HG03565 (cell line): ENCODE results near the gene BMPR1A.
"Not testable (repeated sequence)": the region's sequence is repeated elsewhere in the genome, so short reads cannot be mapped to it uniquely, and the experiment has no call there.

Source experiments
- ATAC-seq: cut with Tn5 transposase; IDR thresholded peaks from one replicate; pipeline ENCODE4 v1.9.1; 2021; ENCODE audit warnings: mild to moderate bottlenecking, moderate library complexity; ENCODE audit not compliant: unreplicated experiment

Gene BMPR1A

DNA sequence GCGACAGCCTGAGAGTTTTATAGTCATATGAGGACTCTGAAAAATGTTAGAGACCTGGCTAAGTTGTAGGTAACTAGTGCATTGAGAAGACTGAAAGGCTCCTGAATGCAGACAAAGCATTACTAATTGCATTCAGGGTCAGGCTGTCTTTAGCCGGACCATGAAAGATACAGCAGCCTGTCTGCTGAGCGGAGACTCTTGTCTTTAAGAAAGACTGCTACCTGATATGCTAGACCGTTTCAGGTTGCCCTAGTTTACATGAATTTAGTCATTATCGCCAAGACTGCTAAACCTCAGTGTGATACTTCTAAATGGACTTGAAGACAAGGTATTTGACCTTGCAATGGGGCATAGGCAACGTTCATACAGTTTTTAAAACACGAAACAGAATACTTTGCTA, 81.2 kb downstream of the BMPR1A start:
- ATAC-seq: no peak

DNA sequence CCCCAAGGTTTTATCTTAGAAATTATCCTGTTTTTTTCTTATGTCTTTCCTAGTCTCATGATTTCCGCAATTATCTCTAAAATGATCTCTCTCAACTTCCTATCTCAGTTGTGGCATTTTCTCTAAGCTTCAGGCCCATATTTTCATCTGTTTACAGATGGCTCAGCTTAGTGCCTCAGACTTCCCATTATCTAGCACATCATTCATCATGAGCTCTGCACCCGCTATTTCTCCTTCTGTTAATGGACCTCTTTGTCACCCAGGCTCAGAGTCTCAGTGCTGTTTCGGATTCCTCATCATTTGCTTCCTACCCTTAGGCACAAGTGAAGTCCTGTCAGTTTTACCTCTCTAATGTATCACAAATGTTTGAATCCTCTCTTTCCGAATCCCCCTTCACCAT, 84.1 kb downstream of the BMPR1A start:
- no peak for ATAC-seq

DNA sequence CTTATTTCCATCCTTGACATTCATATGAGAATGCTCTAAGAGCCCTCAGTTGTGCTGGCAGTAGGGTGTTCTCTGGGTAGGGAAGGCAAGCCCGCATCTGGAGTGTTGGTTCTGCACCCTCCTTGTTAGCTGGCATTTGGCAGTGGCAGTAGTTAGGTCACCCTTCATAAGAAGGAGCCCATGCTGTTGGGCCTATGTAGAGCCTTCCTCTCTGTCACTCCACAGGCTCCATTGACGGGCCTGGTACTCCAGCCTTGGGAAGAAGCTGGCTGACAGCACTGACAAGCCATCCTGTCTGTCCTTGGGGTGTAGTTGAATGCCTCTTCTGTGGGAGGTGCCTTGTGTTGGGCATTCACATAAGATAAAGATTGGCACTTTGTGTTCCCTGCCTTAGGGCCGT, 89.7 kb downstream of the BMPR1A start:
- no peak for ATAC-seq

DNA sequence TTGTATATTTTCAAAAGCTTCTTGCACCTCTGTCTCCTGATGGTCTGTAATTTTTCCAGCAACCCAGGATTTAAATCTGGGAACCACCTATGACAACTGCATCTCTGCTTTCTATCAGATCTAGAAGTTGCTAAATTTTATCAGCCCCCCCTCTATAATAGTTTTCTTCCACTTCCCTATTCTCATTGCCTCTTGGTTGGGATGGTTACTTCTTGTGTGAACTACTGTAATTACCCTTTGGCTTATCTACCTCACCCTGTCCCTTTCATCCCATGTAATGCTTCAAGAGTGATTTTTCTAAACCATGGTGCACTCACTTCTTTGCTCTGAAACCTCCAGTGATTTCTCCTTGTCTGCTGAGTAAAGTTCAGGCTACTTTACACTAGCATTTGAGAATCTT, 92.3 kb downstream of the BMPR1A start:
- no peak for ATAC-seq

DNA sequence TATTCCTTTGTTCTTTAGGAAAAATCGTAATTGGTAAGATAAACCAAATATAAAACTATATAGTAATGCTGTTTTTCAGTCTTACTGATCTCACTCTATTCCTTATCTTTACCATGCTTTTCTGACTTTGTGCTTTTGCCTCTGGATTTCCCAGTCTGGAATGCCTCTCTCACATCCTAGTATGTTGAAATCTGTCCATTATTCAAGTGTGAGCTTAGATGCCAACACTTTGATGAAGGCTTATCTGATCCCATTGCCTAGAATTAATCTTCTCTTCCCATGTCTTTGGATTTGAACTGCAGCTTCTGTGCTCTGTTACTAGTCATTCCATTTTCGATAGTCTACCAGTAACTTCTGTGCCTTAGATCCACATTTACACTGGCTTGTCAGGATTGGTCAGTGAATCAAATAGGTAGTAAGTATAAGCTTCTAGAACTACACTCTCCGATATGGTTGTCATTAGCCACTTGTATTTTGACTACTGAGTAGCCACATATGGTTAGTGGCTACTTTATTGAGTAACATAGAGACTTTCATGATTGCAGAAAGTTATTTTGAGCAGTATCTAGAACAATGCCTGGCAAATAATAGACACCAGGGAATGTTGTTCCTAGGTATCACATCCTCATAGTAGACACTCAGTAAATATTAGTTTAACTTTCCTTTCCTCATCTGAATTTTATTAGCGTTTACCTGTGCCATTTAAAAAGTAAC, 92.9 kb downstream of the BMPR1A start:
- peak; percentile 89 for ATAC-seq

DNA sequence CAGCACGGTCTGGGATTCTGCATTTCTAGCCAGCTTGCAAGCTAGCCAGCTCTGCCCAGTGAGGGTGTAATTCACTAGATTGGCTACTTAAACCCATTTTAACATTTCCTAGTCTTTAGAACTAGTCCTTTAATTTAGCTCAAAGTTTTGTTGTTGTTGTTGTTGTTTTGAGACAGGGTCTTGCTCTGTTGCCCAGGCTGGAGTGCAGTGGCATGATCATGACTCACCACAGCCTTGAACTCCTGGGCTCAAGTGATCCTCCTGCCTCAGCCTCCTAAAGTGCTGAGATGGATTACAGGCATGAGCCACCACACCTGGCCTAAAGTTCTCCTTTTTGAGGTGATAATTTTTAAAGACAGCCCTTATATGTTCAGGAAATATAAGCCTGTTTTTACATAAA, 94.1 kb downstream of the BMPR1A start:
- ATAC-seq: no peak

DNA sequence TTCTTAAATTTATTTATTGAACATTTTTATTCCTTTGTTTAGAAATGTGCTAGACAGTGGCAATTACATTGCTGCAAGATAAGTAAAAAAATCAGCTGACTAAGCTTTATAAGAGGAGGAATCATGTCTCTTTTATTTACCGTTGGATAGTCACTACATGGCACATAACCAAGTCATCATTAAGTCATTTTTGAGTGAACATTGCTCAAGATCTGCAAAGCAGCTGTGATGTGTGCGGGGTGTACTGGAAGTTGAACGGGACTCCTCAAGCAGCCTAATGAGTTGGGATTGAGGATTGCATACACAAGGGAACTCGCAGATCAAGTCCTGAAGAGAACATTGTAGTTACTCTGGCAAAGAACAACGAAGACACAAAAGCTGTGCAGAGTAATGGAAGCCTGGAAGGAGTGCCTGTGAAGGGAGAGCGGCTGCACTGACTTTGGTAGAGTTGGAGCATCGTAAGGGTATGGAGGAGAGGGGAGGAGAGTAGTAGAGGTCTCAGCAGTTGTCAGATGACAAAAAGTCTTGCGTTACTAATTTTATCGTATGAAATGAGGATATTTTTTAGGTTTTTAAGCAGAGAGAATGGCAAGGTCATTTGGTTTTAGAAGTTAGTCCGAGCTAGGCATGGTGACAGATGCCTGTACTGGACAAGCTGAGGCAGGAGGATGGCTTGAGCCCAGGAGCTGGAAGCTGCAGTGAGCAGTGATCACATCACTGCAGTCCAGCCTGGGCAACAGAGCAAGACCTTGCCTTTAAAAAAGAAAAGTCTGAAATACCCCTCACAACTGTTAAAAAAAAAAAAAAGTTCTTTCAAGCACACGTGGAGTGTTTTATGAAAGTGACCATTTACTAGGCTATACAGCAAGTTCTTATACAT, 95.1 kb downstream of the BMPR1A start:
- ATAC-seq: no peak

DNA sequence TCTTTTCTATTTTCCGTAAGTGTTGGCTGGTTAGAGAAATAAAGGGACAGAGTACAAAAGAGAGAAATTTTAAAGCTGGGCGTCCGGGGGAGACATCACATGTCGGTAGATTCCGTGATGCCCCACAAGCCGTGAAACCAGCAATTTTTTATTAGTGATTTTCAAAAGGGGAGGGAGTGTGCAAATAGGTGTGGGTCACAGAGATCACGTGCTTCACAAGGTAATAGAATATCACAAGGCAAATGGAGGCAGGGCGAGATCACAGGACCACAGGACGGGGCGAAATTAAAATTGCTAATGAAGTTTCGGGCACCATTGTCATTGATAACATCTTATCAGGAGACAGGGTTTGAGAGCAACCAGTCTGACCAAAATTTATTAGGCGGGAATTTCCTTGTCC, 97.2 kb downstream of the BMPR1A start:
- not testable (repeated sequence) for ATAC-seq

DNA sequence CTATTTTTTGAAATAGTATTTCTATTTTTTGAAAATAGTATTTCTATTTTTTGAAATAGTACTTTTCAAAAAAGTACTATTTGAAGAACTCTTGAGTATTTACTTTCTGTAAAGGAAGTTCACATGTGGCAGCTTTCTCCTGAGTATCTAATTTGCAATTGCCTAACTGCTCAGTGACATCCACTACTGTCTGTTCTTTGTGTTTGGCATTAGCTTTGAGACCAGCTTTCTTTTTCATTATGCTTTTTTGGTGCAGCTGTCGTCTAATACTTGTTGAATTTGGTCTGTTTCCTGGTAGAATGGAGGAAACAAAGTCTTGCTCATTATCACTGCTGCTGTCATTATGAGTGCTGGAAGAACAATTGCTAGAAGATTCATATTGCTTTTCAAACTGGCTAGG, 99.1 kb downstream of the BMPR1A start:
- no peak for ATAC-seq

DNA sequence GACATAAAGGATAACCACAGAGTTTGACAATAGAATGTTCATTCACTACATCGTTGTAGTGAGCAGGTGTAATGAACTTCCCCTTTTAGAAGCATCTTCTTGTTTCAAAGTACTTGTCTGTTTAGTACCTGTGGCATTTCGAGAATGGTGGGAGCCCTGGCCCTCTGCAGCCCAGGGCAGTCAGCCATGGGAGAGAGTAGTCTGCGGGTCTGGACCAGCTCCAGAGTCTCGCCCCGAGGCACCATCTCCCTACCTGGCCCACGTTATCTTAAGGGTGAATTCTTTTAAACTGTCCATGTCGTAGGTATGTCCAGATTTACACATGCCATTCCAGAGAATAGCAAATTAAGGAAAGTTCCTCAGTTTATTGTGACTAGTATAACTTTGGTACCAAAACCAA, 99.7 kb downstream of the BMPR1A start:
- ATAC-seq: no peak

DNA sequence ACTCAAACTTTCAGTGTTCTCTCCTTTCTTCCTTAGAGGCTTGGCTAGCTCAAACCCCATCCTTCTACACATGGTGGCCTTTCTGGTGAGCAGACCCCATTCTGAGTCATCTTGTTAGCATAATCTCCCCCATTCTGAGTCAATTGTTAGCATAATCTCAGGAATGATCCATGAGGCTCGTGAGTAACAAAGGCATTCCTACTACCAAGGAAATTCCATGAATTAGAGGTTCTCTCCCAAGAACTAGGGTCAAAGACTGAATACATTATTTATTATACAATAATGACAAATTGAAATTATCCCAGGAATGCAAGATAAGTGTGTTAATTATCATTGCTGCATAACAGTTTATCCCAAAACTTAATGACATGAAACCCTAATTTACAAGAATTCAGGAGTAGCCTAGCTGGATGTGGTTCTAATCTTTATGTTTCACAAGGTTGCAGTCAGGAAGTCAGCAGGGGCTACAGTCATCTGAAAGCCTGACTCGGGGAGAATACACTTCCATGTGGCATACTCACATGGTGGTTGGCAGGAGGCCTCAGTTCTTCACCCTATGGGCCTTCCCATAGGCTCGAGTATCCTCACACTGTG, 100.8 kb downstream of the BMPR1A start:
- ATAC-seq: no peak

DNA sequence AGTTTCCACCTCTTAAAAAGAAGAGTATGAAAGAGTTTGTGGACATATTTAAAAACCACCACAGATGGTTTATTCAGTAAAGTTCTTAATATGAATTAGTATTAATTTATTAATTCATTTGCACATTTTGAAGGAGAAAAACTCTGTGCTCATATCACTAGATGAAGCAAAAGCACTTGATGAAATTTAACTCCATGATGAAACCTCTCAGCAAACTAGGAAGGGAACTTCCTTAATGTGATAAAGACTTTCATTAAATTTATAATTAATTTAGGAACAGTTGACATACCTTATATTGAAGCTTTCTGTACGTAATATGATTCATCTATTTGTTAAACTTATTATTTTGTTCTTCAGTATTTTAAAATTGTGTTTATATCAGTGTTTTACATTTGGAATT, 101.6 kb downstream of the BMPR1A start:
- no peak for ATAC-seq

DNA sequence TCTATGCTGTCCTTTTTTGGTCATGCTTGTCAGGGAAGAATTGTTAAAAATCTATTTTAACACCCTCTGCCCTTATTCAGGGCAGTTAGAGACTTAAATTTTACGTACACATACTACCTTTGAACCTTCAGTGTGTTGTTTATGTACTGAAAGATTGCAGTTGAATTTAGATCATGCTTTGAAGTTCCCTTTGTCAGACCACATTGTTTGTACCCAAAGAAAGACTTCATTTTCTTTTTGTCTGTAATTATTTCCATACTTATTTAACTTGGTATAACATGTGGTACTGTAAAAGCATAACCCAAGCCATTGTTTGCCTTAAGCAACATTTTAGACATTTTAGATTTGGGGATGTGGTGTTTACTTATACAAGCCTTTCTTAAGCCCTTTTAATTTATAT, 104.9 kb downstream of the BMPR1A start:
- no peak for ATAC-seq

DNA sequence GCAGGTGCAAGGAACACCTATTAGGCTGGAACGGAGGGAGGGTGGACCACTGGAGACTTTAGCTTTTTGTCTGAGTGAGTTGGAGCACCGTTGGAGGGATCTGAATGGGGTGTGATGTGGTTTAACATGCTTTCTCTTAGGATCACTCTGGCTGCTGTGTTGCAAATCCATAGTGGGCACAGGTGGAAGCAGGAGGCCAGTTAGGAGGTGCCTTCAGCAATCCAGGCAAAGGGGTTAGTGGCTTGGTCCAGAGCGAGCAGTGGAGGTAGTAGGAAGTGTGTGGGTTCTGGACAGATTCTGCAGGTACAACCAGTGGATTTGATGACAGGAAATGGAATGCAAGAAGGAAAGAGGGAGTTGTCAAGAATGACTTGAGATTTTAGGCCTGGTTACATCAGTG, 106.0 kb downstream of the BMPR1A start:
- ATAC-seq: no peak

DNA sequence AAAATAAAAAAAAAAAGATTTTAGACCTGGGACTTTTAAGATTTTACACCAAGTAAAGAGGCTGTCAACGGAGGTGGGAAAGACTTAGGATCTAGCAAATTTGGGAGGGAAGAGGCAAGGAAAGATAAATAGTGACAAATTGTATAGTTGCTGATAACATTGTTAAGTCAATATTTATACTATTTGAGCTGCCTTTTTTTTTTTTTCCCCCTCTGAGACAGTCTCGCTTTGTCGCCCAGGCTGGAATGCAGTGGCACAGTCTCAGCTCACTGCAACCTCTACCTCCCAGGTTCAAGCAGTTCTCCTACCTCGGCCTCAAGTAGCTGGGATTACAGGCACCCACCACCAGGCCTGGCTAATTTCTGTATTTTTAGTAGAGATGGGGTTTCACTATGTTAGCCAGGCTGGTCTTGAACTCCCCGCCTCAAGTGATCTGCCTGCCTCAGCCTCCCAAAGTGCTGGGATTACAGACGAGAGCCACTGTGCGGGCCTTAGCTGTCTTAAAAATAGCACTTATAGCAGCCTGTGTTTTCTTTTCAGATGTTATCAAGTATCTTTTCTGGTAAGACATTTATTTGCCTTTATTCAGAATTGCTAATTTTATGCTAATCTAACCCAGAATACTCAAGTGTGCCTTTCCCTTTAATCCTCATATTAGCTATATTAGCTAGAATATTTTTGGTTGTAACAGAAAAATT, 106.5 kb downstream of the BMPR1A start:
- ATAC-seq: no peak

DNA sequence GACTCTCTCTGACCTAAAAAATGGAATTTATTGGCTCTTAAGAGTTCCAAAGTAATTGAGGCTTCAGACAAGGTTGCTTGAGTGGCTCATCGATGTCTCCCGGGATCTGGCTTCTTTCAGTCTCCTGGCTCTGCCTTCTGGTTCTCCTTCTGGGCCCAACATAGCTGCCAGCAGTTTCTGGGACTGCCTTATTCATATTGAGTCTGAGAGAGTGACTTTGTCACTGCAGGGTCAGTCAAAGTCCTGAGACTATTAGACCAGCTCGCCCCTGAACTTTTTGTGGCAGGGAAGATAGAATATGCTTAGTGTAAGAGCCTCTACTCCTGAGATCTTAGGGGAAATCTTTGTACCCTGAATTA, 107.0 kb downstream of the BMPR1A start:
- no peak for ATAC-seq

DNA sequence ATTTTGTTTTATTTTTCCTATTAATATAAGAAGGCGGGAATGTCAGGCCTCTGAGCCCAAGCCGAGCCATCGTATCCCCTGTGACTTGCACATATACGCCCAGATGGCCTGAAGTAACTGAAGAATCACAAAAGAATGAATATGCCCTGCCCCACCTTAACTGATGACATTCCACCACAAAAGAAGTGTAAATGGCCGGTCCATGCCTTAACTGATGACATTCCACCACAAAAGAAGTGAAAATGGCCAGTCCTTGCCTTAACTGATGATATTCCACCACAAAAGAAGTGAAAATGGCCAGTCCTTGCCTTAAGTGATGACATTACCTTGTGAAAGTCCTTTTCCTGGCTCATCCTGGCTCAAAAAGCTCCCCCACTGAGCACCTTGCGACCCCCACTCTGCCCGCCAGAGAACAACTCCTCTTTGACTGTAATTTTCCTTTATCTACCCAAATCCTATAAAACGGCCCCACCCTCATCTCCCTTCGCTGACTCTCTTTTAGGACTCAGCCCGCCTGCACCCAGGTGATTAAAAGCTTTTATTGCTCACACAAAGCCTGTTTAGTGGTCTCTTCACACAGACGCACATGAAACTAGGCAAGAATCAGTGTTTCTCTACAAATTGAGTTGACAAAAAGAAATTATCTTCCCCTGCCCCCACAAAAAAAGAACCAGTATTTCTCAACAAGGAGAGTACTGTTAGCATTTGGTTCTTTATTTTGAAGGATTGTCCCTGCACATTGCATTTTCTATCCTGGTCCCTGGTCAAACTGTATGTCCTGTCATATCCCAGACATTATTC, 108.8 kb downstream of the BMPR1A start:
- ATAC-seq: not testable (repeated sequence)

DNA sequence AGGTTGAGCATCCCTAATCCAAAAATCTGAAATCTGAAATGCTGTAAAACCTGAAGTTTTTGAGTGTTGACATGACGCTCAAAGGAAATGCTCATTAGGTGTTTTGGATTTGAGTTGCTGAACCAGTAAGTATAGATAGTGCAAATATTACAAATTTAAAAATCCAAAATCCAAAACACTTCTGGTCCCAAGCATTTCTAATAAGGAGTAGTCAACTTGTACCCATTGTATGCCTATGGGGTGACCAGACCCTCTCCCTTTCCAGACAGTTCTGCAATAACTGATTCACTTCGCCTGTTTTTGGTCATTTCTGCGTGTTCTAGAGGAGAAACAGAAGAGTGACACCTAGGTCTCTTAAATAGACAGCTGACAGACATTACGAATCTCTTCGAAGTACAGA, 110.7 kb downstream of the BMPR1A start:
- no peak for ATAC-seq

DNA sequence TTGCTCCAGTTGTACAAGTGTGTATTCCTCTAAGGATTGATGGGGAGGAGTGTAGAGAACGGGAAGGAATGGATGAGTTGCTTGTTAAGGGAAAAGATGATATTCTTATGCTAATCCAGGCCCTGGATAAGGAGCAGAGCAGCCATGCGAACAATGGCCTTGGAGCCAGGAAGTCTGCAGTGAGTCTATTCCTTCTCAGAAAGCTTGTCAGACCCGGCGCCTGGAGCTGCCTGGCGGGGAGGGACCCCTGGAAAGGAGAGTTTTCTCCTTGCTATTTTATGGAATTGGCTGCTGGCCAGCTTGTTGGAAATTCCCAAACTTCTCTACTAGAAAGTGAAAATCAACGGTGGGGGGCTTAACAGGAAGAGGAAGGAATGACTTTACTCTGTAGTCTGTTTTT, 111.9 kb downstream of the BMPR1A start:
- ATAC-seq: no peak

DNA sequence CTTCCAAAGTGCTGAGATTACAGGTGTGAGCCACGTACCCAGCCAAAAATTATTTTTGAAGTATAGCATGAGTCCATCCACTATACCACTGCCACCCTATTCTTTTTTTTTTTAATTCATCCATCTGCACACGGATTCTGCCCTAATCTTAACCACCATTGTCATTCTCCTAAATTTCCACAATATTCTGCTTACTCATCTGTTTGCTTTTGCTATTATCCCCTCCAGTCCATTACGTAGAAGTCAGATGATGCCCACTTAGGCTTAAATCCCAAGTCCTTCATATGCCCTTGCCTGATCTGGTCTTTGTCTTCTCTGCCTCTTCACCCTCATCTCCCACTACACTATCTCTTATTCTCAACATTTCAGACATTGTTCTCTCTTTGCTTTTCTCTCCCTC, 114.3 kb downstream of the BMPR1A start:
- ATAC-seq: no peak
